Gastrocnemius medialis (tissue), 4 donors: ENCODE measurements around the gene OR2G2. TPM values are rescaled to one million over a fixed set of nuclear protein-coding genes. Genes with fewer than 3 reads are reported as not detected.

Experiments
- ATAC-seq, 2 donors: fragments of 150-250 bp; one replicate each; pipeline ENCODE4 v1.9.1; 2016
- DNase-seq, 2 donors: peaks; one replicate each; pipeline ENCODE4 v3.0.0-alpha.2; 2019
- H3K27ac ChIP-seq, 4 donors: fragments of 200-600 bp; sonication (generic); 1 replicate in 1 of 4; 2 replicates in 3 of 4; pipeline ENCODE4 v1.5.1; 2016 to 2018; ENCODE audit warnings: mild to moderate bottlenecking in 2 of 4, moderate library complexity in 1 of 4
- H3K27me3 ChIP-seq, 3 donors: fragments of 200-600 bp; sonication (generic) in 2 of 3; 1 replicate in 1 of 3; 2 replicates in 2 of 3; pipeline versions ENCODE4 v1.5.1 to v1.6.0; 2016 to 2019; ENCODE audit warnings: mild to moderate bottlenecking in 1 of 3, moderate library complexity in 1 of 3
- H3K36me3 ChIP-seq, 2 donors: fragments of 200-600 bp; sonication (generic) in 1 of 2; one replicate each; pipeline ENCODE4 v1.5.1; 2017 to 2018
- H3K4me1 ChIP-seq, 2 donors: fragments of 200-600 bp; sonication (generic) in 1 of 2; one replicate each; pipeline ENCODE4 v1.5.1; 2016 to 2017; ENCODE audit warnings: mild to moderate bottlenecking in 2 of 2
- H3K4me3 ChIP-seq, 4 donors: fragments of 200-600 bp; sonication (generic) in 3 of 4; 1 replicate in 1 of 4; 2 replicates in 3 of 4; pipeline ENCODE4 v1.5.1; 2016 to 2019; ENCODE audit warnings: mild to moderate bottlenecking in 2 of 4
- H3K9me3 ChIP-seq, 3 donors: fragments of 200-600 bp; sonication (generic) in 2 of 3; 1 replicate in 1 of 3; 2 replicates in 2 of 3; pipeline ENCODE4 v1.5.1; 2016 to 2019
- CTCF ChIP-seq, 5 experiments: fragments of 450-650 bp in 3 of 5; fragments of 200-600 bp in 2 of 5; sonication (generic) in 2 of 5; IDR thresholded peaks in 4 of 5; conservative IDR thresholded peaks in 1 of 5; 1 replicate in 4 of 5; 2 replicates in 1 of 5; pipeline ENCODE4 v1.5.1; 2016 to 2019; ENCODE audit warnings: antibody characterized with exemption in 5 of 5, mild to moderate bottlenecking in 3 of 5, moderate library complexity in 3 of 5
- POLR2A ChIP-seq, 2 donors: fragments of 450-650 bp; IDR thresholded peaks; one replicate each; pipeline ENCODE4 v1.6.1; 2017; ENCODE audit warnings: antibody characterized with exemption in 2 of 2, mild to moderate bottlenecking in 2 of 2, moderate library complexity in 2 of 2
- in situ Hi-C, 4 donors: fragments of 200-750 bp; cut with MboI; loops; one replicate each; pipeline versions ENCODE4 v1.15.0 to v1.8.0; 2017; ENCODE audit warnings: low sequenced_read_pairs in 4 of 4
- intact Hi-C: fragments of 100-400 bp; cut with DNase I; formaldehyde crosslinking; loops from one replicate; pipeline ENCODE4 v1.15.1; 2023; ENCODE audit warnings: low total_unique reads
- total RNA-seq, 4 donors: library from RNA; depleted of rRNA; stranded (reverse); fragments of >200 nt; gene quantifications; one replicate each; pipeline versions ENCODE4 v1.1.0 to v1.2.3, GENCODE V29; 2016

Gene OR2G2
- total RNA-seq, 4 donors from 2014 or later, result not detected

GRCh38 chr1:247557926-247558674 is 30.1 kb upstream of the OR2G2 start:
- Histone ChIP-seq H3K4me1 (no peaks in the 10 kb centered on the region), H3K27ac (no peak overlapping the region), H3K9me3 (no peaks in the 10 kb centered on the region), H3K4me3 (no peak overlapping the region), H3K36me3 (no peaks in the 10 kb centered on the region), H3K27me3 (no peaks in the 10 kb centered on the region)
- intact Hi-C loops, result no loop called here
- ATAC-seq, result no peak
- no peak for DNase-seq
- in situ Hi-C loops, result no loop called here
- TF ChIP-seq POLR2A (IDR thresholded peaks at IDR 0.05) (no peak), CTCF (IDR thresholded peaks at IDR 0.05 in 4 of 5, conservative IDR thresholded peaks at IDR 0.05 in 1 of 5) (no peak)

GRCh38 chr1:247561711-247562110 is 26.4 kb upstream of the OR2G2 start:
- no peak for ATAC-seq
- no peak for TF ChIP-seq POLR2A (IDR thresholded peaks at IDR 0.05)
- no peak for TF ChIP-seq CTCF (IDR thresholded peaks at IDR 0.05 in 4 of 5, conservative IDR thresholded peaks at IDR 0.05 in 1 of 5)
- intact Hi-C loops, result no loop called here
- H3K36me3 ChIP-seq, result no peaks in the 10 kb centered on the region
- in situ Hi-C loops, result no loop called here
- no peaks in the 10 kb centered on the region for H3K4me1 ChIP-seq
- no peaks in the 10 kb centered on the region for H3K9me3 ChIP-seq
- no peak overlapping the region for H3K27ac ChIP-seq
- no peaks in the 10 kb centered on the region for H3K27me3 ChIP-seq
- DNase-seq, result no peak
- H3K4me3 ChIP-seq, result no peak overlapping the region

GRCh38 chr1:247562198-247562597 is 26.0 kb upstream of the OR2G2 start:
- no peaks in the 10 kb centered on the region for H3K36me3 ChIP-seq
- no peaks in the 10 kb centered on the region for H3K9me3 ChIP-seq
- H3K4me3 ChIP-seq, result no peak overlapping the region
- H3K4me1 ChIP-seq, result no peaks in the 10 kb centered on the region
- DNase-seq, result no peak
- no peak for ATAC-seq
- intact Hi-C loops, result no loop called here
- in situ Hi-C loops, result no loop called here
- TF ChIP-seq CTCF (IDR thresholded peaks at IDR 0.05 in 4 of 5, conservative IDR thresholded peaks at IDR 0.05 in 1 of 5) (no peak), POLR2A (IDR thresholded peaks at IDR 0.05) (no peak)
- H3K27me3 ChIP-seq, result no peaks in the 10 kb centered on the region
- no peak overlapping the region for H3K27ac ChIP-seq

GRCh38 chr1:247574236-247574635 is 13.9 kb upstream of the OR2G2 start:
- Histone ChIP-seq H3K27me3 (no peaks in the 10 kb centered on the region), H3K36me3 (no peaks in the 10 kb centered on the region), H3K9me3 (no peaks in the 10 kb centered on the region), H3K27ac (no peak overlapping the region), H3K4me1 (no peaks in the 10 kb centered on the region), H3K4me3 (no peak overlapping the region)
- intact Hi-C loops (no loop called here), in situ Hi-C loops (no loop called here)
- TF ChIP-seq CTCF (IDR thresholded peaks at IDR 0.05 in 4 of 5, conservative IDR thresholded peaks at IDR 0.05 in 1 of 5), result no peak
- ATAC-seq (no peak), DNase-seq (no peak)

- in situ Hi-C loops, result no loop called here
- DNase-seq, result no peak
Measured at GRCh38 chr1:247574664-247575063, 13.5 kb upstream of the OR2G2 start.

More at GRCh38 chr1:247574664-247575063, 13.5 kb upstream of the OR2G2 start:
- no peaks in the 10 kb centered on the region for H3K27me3 ChIP-seq
- no peak overlapping the region for H3K4me3 ChIP-seq
- no peak for TF ChIP-seq POLR2A (IDR thresholded peaks at IDR 0.05)
- TF ChIP-seq CTCF (IDR thresholded peaks at IDR 0.05 in 4 of 5, conservative IDR thresholded peaks at IDR 0.05 in 1 of 5), result no peak
- no peak overlapping the region for H3K27ac ChIP-seq
- no peaks in the 10 kb centered on the region for H3K4me1 ChIP-seq
- H3K36me3 ChIP-seq, result no peaks in the 10 kb centered on the region
- no peak for ATAC-seq
- intact Hi-C loops, result no loop called here
- no peaks in the 10 kb centered on the region for H3K9me3 ChIP-seq
